ENCODE results near the gene FBN3. TPM values are rescaled to one million over a fixed set of nuclear protein-coding genes. Genes with fewer than 3 reads are reported as not detected.

Gene FBN3
- total RNA-seq, 1 donor from 2014 or later: not detected

DNA sequence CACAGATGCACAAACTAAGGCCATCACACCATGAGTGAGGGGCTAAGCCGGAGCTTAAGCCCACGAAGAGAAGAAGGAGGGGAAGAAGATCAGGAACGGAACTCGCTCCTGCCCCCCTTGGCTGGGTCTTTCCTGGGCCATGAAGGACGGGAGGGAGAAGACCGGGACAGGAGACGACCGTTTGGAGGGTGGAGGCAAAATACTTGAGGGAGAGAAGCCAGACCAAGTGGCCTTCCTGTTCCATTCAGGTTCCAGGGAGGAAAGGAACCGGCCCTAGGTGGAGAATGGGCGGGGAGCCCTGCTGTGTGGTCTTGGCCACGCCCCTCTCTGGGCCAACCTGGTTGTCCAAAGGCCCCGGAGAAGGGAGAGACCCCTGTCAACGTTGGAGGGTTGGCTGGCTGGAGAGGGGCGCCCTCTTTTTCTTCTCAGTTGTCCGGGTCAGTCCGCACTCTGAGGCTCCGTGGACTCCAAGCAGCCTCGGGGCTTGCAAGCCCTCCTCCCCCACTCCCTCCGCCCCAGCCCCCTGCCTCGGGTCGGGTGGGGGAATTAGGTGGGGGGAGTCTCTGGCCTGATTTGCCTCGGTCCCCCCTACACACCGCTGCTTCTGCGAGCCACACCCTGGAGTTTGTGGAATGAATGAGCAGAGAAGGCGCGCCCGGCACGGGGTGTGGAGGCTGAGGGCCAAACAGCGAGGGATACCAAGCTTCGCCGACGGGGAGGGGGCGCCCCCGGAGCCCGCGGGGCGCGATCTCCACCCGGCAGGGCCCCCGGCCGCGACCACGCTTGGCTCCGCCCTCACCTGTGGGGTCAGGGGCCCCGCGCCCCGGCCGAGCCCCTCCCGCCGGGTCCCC lies 757 bp downstream of the FBN3 start:
- DNase-seq (ENCODE audit: low spot score): no peak

DNA sequence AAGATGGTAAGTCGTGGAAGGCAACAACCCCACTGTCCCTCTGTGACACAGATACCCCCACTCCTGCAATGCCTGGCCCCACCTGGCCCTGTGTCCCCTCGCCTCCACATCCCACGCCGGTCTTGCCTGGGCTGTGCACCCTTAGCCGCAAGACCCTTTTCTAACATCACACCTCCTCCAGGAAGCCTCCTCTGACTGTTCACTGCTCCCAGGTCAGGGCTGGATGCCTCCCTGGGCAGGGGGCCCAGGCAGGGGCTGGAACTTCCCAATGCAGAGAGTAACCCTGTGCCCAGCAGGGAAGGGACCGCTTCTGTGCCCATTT lies 1.3 kb downstream of the FBN3 start:
- DNase-seq (ENCODE audit: low spot score): no peak

DNA sequence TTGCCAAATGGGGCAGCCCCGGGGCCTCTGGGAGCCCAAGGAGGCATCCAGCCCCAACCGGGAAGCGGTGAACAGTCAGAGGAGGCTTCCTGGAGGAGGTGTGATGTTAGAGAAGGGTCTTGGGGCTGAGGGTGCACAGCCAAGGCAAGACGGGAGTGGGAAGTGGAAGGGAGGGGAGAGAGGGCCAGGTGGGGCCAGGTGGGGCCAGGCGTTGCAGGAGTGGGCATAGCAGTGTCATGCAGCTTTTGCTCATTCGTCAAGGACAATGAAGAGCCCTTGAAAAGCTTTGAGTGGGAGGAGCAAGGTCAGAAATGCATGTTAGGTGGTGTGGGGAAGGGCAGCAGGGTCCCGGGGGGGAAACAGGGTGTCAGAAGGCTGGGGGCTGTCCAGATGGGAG lies 1.8 kb downstream of the FBN3 start:
- no peak for DNase-seq (ENCODE audit: low spot score)

DNA sequence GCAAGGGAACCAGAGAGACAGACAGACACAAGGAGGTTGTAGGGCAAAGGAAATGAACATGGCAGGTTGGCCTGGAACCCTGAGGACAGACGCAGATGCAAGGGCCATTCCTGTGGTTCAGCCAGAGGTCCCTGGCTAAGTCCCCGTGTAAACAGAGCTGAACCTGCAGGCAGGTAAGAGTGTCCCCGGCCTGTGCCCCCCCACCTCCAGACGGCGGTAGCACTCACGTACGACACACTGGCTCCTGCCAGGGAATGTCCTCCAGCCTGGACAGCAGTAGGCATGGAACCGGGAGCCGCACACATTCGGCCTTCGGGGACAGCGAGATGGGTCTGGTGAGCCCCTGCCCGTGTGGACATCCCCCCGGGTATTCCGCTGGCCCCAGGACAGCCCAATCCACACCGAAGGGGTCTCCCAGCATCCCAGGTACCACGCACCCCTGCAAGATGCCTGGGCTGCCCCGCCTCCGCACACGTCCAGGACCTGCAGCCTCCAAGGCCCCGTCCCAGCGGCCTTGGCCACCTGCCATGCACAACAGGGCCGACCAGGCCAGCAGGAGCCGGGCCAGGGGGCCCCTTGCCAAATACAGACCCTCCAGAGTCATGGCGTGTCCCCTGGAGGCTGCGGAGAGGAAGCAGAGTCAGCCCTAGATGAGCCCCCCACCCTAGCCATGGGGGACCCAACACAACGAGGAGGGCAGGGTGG lies 2.4 kb downstream of the FBN3 start:
- no peak for DNase-seq (ENCODE audit: low spot score)

DNA sequence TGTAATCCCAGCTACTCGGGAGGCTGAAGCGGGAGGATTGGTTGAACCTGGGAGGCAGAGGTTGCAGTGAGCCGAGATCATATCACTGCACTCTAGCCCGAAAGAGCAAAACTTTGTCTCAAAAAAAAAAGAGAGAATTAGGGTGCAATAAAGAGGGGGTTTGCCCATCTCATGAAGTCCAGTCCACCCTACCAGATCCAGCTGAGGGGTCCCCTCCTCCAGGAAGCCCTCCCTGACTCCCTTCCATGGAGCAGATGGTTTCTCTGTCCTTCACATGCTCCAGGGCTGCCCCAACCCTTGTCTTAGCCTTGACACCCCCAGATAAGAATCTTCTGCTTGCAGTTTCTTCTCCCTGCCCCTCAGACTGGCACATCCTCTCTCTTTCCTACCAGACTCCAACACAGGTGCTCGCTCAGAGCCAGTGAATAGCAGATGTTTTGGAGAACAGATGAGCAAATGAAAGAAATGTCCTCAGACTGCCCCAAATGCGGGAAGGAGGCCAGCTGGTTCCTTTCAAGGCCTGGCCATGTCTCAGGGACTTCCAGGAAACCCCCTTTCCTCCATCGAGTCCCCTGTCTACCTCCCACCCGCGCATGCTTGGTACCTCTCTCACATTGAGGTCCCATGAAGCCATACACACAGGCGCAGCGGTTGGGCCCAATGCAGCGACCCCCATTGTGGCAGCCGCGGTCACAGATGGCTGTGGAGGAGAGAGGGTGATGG lies 5.0 kb downstream of the FBN3 start:
- no peak for DNase-seq (ENCODE audit: low spot score)

DNA sequence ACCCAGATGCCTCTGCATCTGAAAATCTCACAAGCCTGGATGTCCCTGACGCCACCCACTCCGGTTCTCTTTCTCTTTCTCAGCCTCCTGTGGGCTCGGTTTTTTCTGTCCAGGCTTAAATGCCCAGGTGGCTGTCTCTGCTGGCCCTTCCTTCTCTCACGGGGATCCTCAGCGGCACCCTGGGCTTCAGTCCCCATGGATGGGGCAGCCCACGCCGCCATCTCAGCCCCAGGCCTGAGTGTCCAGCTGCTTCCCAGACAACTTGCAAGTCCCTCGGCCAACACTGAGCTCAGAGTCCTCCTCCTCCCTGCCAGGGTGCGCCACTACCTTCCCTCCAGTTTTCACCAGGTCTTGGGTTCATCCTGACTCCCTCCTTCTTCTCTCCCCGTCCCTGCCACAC lies 6.4 kb downstream of the FBN3 start:
- no peak for DNase-seq (ENCODE audit: low spot score)

DNA sequence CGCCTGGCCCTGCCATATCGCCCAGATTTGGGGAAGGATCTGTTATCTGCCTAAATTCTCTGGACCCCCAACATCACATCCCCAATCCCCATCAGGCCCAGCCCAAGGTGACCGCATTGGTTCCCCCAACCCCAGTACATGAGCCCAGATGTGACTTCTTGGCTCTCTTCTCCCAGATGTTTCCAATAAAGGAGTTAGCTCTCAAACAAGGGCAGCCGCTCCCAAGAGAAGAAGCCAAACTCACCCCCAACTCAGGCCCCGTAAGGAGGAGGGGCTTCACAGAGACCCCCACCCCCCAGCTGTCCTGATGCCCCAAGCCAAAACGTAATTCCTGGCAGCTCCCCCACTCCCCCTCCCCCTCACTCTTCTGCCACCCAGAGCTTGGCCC lies 6.9 kb downstream of the FBN3 start:
- DNase-seq (ENCODE audit: low spot score): no peak

DNA sequence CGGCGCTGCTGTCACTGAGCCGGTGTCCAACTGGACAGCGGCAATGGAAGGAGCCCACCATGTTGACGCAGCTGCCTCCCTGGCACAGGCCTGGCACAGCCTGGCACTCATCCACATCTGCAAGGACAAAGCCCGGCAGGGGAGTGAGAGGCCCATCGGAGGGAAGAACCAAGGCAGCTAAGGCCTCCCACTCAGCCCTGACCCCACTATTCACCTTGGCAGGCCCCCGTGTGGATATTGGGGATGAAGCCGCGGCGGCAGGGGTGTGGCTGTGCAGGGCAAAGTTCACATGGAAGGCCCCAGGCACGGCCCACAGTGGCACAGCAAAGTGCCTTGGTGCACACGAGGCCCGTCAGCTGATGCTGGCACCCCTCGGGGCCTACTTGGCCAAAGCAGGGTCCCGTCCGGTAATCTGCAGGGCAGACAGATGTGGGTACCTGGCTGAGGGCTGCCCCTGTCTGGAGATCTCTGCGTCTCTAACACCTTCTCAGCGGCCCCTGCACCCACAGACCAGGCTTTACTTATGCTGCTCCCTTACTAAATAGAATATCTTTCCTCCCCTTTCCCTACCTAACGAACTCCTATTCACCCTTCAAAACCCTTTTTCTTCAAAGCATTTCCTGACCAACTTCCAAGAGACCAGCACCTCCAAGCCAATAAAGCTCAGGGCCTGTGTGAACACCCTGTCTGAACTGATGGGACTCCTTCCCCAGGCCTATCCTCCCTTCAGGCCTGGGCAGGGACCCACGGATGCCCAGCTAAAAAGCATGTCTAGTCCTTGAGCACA lies 7.5 kb downstream of the FBN3 start:
- DNase-seq (ENCODE audit: low spot score): no peak

DNA sequence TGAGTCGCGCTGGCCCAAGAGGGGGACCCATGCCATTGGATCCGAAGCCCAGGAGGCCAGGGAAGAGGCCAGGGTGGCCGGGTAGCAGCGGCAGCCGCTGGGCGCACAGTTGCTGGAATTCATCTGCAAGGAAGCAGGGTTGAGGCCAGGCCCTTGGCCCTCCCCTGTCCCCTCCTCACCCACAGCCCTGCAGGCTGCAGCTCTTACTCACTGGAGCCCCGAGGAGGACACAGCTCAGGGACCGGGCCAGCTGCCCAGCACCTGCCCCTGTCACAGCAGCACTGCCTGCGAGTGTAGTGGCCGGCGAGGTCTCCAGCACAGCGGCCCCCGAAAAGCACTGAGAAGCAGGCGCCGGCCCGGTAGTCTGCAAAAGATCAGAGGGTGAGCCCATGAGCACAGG lies 11.2 kb downstream of the FBN3 start:
- no peak for DNase-seq (ENCODE audit: low spot score)

DNA sequence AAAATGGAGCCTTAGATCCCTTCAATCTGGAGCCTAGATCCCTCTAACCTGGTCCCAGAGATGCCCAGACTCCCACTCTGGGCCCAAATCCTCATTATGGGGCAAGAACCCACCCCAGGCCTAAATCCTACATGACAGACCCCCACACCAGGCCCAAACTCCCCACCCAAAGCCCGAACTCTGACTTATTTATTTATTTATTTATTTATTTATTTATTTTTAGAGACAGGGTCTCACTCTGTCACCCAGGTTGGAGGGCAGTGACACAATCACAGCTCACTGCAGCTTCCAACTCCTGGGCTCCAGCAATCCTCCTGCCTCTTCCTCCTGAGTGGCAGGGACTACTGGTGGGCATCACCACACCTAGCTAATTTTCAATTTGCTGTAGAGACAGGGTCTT lies 12.0 kb downstream of the FBN3 start:
- DNase-seq (ENCODE audit: low spot score): no peak

DNA sequence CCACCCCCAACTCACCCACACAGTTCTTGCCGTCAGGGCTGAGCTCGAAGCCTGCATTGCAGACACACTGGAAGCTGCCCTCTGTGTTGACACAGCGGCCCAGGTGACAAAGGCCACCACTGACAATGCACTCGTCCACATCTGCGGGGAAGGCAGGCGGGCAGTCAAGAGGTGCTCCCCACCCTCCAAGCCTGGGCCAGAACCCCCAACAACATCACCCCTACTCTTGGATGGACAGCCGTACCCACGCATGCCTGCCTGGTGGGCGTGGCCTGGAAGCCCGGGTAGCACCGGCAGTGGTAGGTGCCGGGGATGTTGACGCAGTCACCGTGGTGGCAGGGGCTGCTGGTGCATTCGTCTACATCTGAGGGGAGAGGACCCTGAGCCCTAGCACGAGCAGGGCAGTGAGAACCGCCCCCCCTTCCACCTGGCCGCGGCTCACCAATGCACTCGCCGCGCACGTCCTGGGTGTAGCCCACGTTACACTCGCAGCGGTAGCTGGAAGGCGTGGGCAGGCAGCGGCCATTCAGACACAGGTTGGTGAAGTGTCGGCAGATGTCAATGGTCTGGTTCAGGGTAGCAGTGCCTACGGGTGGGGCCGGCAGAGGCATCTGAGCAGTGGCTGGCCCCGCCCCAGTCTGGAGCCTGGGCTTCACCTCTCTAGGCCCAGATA lies 13.3 kb downstream of the FBN3 start:
- DNase-seq (ENCODE audit: low spot score): no peak

DNA sequence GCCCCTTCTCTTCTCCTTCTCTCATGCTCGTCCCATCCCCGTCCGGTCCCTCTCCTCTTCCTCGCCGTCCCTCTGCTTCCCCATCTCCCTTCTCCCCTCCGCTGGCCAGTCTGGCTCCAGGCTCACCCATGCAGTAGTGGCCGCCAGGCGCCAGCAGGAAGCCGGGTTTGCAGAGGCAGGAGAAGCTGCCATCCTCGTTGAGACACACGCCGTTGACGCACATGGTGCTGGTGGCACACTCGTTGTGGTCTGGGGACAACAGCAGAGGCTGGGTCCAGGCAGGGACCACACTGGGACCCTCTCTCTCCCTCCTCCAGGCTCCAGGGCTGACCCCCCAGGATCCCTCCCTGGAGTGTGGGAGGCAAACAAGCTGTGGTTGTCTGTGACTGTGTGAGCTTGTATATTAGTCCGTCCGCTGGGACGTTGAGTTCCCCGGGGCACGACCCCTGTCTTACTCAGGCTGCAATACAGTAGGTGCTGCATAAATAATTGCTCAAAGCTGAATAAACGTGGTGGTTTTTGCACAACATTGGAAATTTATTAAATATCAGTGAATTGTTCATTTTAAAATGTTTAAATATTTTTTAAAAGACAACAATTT lies 16.4 kb downstream of the FBN3 start:
- no peak for DNase-seq (ENCODE audit: low spot score)

DNA sequence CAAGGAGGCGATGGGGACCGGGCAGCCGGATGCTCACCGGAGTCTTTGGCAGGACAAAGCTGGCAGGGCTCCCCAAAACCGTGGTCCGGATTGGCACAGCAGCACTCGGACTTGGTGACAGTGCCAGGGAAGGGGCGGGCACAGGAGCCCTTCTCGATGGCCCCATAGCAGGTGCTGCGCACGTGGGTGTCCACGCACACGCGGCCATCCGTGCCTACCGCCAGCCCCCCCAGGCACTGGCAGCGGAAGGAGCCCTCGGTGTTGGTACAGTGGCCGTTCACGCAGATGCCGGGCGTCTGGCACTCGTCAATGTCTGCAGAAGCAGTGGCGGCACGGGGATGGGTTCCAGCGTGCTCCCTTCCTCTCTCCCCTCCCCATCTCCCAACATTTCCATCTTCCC lies 17.9 kb downstream of the FBN3 start:
- no peak for DNase-seq (ENCODE audit: low spot score)

DNA sequence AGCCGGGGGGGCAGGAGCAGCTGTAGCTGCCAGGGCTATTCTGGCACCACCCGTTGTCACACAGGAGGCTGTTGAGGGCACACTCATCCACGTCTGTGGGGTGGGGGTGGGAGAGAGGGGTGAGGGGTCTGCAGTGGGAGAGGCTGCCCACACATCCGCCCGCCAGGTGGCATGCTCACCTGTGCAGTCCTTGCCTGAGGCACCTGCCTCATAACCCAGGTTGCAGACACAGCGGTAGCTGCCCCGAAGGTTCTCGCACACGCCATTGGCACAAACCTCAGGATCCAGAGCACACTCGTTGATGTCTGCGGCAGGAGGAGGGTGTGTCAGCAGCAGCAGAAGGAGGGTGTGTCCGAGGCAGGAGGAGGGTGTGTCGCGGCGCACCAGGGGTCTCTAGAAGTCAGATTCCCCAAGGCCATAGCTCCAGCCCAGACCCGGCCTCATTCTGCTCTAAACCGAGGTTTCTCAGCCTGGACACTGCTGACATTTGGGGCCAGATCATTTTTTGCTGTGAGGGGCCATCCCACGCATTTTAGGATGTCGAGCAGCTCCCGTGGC lies 20.3 kb downstream of the FBN3 start:
- no peak for DNase-seq (ENCODE audit: low spot score)

DNA sequence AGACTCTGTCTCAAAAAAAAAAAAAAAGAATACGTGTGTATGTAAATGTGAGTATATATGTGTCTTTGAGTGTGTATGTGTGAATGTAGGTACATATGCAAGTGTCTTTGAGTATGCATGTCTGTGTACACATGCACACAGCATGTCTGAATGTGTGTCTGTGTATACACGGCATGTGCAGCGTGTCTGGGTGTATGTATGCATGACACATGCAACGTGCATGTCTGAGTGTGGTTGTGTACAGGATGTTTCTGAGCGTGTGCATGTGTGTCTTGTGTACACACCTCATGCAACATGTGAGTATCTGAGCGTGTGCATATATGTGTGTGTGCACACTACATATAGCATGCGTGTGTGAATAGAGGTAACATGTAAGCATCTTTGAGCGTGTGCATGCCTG lies 20.8 kb downstream of the FBN3 start:
- DNase-seq (ENCODE audit: low spot score): no peak

DNA sequence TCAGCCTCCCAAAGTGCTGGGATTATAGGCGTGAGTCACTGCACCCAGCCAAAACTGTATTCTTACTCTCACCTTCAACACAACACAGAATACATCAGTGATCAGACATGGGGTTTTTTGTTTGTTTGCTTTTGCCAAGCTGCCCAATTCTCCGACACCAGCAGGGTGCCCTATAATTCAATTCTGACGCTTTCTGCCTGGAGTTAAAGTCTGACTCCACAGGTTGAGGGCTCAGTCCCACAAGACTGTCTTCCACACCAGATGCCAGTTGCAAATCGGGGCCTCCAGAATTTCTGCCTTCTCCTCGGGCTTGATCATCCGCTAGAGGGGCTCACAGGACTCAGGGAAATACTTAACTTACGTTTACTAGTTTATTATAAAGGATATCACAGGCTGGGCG lies 22.1 kb downstream of the FBN3 start:
- DNase-seq (ENCODE audit: low spot score): no peak

DNA sequence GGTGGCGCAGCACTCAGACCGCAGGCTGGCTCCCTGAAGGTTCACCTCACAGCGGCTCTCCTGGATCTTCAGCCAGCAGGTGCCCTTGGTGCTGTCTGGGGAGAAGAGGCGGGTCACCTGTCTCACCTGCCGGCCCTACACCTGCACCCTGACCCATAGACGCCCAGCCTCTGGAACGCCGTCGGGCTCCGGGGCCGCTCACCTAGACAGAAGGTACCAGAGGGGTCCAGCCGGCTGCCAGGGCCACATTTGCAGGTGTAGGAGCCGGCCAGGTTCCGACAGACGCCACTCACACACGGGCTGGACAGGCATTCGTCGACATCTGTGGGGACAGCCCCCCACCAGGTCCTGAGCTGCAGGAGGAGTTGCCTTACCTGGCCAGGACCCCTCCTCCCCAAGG lies 22.9 kb downstream of the FBN3 start:
- no peak for DNase-seq (ENCODE audit: low spot score)

DNA sequence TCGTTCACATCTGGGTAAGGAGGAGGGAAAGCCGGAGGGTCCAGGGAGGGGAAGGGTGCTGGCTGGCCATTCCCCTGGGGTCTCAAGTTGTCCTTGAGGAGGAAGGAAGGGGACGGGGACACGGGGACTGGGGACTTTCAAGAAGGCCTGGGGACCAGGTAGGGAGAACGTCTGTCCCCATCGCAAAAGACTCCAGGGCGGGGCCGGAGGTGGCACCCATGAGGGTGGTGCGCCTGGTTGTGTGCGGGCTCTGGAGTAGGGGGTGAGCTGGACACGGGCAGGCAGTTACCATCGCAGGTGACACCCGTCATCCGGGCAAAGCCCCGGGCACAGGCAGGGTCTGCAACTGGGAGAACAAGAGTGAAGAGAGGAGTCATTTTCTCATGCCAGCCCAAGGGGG lies 23.4 kb downstream of the FBN3 start:
- no peak for DNase-seq (ENCODE audit: low spot score)

DNA sequence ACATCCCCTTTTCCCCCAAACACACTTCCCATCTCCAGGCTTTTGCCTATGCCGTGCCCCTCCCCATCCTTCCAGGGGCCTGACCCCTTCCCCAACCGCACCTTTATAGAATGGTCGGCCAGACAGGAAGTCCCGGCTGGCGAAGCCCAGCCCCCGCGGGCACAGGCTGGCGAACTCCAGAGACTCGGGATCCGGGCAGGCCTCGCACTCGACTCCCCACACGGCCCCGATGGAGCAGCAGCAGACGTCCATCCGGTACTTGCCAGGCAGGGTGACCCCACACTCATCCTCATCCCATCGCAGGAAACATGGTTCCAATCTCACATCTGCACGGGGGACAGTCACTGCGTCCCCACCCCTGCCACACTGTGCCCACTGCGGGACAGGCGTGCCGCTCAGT lies 25.7 kb downstream of the FBN3 start:
- DNase-seq (ENCODE audit: low spot score): no peak

Measured in mesenteric fat pad (tissue), 1 donor.